AG04449 (cell line): ENCODE measurements around the gene BACH2.

ENCODE experiments used
- CTCF ChIA-PET: fragments of 350-600 bp; formaldehyde crosslinking; extraction: SDS; loops from one replicate; lab custom pipeline; 2021; ENCODE audit warnings: antibody characterized with exemption; lab: Yijun Ruan, JAX
- POLR2A ChIA-PET: fragments of 400-600, 350-600 bp; formaldehyde crosslinking; extraction: SDS; loops from one replicate; lab custom pipeline; 2020; ENCODE audit warnings: antibody characterized with exemption, inconsistent platforms; lab: Yijun Ruan, JAX
- DNase-seq: peaks from one replicate; pipeline ENCODE4 v3.0.0-alpha.2; 2010; ENCODE audit warnings: low read depth, low spot score
- H3K4me3 ChIP-seq: 2 replicates; pipeline ENCODE4 v1.5.1; 2011; ENCODE audit warnings: low read depth, mild to moderate bottlenecking, control low read depth, low read length
- CTCF ChIP-seq: IDR thresholded peaks from one replicate; pipeline ENCODE4 v1.5.1; 2011; ENCODE audit warnings: mild to moderate bottlenecking, moderate library complexity, low read length, control low read depth, inconsistent platforms; ENCODE audit not compliant: insufficient read depth; ENCODE audit errors: missing control alignments

The BACH2 gene

GRCh38 chr6:89928604-89929003 is 368.0 kb downstream of the BACH2 start:
- CTCF ChIA-PET, result interaction anchor here (0.9 to 2.1 kb wide), 3 partner anchors 12 to 551 kb away, joined by 3 to 8 read pairs (median 8); no protein-coding TSS in a partner anchor
- no peak for DNase-seq
- TF ChIP-seq CTCF, result no peak
- POLR2A ChIA-PET, result no interaction called here
- H3K4me3 ChIP-seq, result no peak overlapping the region

GRCh38 chr6:89927791-89928550 is 368.7 kb downstream of the BACH2 start:
- no peak overlapping the region for H3K4me3 ChIP-seq
- POLR2A ChIA-PET, result no interaction called here
- CTCF ChIA-PET, result interaction anchor here (0.9 to 1.4 kb wide), 2 partner anchors 13 to 552 kb away, joined by 3 to 8 read pairs; no protein-coding TSS in a partner anchor
- TF ChIP-seq CTCF, result no peak
- no peak for DNase-seq

GRCh38 chr6:89927264-89927663 is 369.4 kb downstream of the BACH2 start:
- no peak for DNase-seq
- TF ChIP-seq CTCF, result no peak
- CTCF ChIA-PET, result interaction anchor here (1.4 kb wide), 1 partner anchor 13 kb away, joined by 8 read pairs; no protein-coding TSS in a partner anchor
- POLR2A ChIA-PET, result no interaction called here
- no peak overlapping the region for H3K4me3 ChIP-seq

- DNase-seq, result no peak
- CTCF ChIA-PET, result no interaction called here
- no peak overlapping the region for H3K4me3 ChIP-seq
- no peak for TF ChIP-seq CTCF
- POLR2A ChIA-PET, result no interaction called here
These were observed 370.8 kb downstream of the BACH2 start for GRCh38 chr6:89925826-89926225.

- no peak for DNase-seq
- no peak for TF ChIP-seq CTCF
- no peak overlapping the region for H3K4me3 ChIP-seq
- ChIA-PET POLR2A (no interaction called here), CTCF (interaction anchor here (1.0 kb wide), 1 partner anchor 16 kb away, joined by 5 read pairs; no protein-coding TSS in a partner anchor)
These were observed 372.4 kb downstream of the BACH2 start for GRCh38 chr6:89924231-89924630.

GRCh38 chr6:89921691-89922090 is 375.0 kb downstream of the BACH2 start:
- no peak overlapping the region for H3K4me3 ChIP-seq
- TF ChIP-seq CTCF, result no peak
- CTCF ChIA-PET, result interaction anchor here (0.9 to 2.2 kb wide), 2 partner anchors 19 to 81 kb away, joined by 3 to 7 read pairs; no protein-coding TSS in a partner anchor
- DNase-seq, result no peak
- POLR2A ChIA-PET, result no interaction called here
